Stimulated activated CD8-positive, alpha-beta memory T cell treated with anti-CD3 and anti-CD28 coated beads, Interleukin-12 subunit alpha, Interleukin-12 subunit beta, amount 100 ng/mL, for 24 hours (primary cell): ENCODE measurements around the gene SKOR2.

Experiments
- DNase-seq: peaks from one replicate; pipeline ENCODE4 v3.0.0-alpha.2; 2020; ENCODE audit errors: extremely low read depth

The SKOR2 gene, protein sequence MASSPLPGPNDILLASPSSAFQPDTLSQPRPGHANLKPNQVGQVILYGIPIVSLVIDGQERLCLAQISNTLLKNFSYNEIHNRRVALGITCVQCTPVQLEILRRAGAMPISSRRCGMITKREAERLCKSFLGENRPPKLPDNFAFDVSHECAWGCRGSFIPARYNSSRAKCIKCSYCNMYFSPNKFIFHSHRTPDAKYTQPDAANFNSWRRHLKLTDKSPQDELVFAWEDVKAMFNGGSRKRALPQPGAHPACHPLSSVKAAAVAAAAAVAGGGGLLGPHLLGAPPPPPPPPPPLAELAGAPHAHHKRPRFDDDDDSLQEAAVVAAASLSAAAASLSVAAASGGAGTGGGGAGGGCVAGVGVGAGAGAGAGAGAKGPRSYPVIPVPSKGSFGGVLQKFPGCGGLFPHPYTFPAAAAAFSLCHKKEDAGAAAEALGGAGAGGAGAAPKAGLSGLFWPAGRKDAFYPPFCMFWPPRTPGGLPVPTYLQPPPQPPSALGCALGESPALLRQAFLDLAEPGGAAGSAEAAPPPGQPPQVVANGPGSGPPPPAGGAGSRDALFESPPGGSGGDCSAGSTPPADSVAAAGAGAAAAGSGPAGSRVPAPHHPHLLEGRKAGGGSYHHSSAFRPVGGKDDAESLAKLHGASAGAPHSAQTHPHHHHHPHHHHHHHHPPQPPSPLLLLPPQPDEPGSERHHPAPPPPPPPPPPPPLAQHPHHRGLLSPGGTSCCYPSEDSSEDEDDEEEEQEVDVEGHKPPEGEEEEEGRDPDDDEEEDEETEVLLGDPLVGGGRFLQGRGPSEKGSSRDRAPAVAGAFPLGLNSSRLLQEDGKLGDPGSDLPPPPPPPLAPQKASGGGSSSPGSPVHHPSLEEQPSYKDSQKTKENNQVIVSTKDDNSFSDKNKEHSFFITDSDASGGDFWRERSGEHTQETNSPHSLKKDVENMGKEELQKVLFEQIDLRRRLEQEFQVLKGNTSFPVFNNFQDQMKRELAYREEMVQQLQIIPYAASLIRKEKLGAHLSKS

DNA sequence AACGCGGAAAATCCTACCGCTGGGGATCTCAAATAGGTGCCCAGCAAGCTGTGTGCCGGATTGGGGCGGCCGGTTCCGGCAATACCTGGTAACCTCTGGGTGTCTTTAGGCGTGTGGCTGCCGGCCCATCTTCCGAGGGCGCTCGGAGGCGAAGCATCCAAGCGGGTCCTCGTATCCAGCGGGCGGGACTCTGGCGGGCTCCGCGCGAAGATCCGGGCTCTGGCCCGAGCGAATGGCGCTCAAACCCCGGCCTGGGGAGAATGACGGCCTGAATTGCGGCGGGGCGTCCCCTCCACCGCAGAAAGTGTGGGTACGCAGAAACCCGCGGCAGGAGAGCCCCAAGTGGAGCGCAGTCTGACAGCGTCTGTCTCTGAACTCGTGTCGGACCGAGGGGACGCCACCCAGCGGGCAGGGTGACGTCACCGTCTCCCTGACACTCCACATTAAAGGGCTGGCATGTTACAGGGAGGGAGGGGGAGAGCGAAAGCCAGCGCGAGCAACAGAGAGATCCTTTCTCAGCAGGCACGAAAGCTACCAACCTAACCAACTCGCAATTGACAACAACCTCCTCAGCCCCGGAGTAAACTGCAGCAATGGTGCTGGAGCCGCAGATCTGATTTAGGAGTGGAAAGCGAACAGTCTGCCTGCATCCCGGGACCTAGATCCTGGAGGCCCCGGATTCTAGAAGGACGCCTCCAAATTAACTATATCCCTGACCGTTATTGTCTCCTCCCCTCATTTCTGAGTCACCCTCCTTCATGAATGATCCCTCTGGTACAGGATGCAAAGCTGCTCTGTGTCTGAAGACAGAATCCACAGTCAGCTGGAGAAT lies at the start of gene SKOR2:
TSS of gene SKOR2 (minus strand) at position 372 of the 832 bp plus-strand sequence. CDS start 2,477 bp downstream, outside the sequence.
- no peak for DNase-seq

DNA sequence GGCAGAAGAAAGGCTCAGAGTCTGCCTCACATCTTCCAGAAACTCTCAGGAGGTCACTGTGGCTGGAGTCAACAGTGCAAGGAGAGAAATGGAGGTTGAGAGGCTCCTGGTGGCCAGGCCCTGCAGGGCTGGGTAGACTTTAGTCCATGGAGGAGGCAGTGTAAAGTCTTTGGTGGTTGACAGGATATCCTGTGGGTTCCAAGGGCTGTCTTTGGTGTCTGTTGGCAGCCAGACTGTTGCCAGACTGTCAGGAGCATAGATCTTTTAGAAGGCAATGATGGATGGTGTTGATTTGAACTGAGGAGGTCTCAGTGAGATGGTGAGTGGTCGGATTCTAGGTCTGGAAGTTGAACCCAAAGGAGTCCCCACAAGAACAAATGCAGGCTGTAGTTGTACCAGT lies 45.0 kb upstream of the SKOR2 start:
- DNase-seq: no peak

DNA sequence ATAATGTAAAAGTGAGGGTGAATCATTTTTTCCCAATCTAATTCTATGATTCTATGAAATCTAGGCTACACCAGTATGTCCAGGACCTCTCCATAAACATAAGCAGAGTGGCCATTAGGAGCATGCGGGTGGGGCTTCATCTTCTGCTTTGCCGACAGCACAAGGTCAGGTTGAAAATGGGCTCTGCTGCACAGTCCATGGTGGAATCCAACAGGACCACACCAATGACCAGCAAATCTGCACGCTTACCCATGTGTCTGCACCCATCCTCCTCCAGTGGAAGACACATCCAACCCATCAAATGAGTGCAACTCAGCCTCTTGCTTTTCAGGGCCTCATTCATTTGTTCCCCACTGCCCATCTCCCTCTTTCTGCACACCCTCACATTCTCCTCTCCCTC lies 43.3 kb upstream of the SKOR2 start:
- DNase-seq: no peak

DNA sequence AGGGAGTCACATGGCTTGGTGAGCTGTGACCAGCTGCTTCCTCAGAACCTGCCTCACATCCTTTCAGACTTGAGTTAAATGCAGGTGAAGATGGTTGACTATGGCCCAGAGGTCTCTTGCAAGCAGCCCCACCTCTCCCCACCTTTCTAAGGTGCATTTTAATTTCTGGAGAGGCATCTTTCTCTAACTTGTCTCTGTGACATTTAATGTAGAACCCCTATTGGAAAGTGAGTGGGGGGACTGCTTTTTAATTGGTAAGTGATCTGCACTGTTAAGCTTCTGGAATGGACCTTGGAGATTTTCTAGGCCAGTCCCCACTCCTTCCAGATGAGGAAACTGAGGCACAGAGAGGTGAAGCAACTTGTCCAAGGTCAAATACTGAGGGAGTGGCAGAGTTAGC lies 37.3 kb upstream of the SKOR2 start:
- DNase-seq: no peak

DNA sequence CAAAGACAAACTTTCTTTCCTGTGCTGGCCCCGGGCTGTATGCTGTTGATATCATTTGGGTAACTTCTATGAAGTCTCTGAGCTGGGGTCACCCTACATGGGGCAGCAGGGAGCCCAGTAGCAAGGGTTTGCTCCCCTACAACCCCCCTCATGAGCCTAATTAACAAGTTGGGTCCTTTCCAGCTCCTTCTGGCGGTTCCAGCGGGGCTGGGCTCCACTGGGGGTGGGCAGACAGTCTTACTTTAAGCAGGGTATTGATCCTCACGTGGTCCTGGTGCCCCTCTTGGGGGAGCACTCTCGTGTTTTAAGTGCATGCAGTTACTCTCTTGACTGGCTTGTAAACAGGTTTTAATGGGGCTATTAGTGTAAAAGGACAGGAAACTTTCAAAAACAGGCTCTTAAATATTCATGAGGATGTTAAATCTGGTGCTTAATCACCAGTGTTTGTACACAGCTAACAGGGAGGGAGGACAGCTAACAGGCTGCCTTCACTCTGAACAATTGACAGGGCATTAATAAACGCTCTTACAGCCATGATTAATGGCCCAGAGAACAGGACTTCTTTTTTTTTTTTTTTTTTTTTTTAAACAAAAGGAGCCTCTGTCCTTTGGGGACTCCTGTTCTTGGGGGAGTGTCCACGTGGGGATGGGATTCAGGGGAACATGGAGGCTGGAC lies 36.6 kb upstream of the SKOR2 start:
- DNase-seq: no peak

DNA sequence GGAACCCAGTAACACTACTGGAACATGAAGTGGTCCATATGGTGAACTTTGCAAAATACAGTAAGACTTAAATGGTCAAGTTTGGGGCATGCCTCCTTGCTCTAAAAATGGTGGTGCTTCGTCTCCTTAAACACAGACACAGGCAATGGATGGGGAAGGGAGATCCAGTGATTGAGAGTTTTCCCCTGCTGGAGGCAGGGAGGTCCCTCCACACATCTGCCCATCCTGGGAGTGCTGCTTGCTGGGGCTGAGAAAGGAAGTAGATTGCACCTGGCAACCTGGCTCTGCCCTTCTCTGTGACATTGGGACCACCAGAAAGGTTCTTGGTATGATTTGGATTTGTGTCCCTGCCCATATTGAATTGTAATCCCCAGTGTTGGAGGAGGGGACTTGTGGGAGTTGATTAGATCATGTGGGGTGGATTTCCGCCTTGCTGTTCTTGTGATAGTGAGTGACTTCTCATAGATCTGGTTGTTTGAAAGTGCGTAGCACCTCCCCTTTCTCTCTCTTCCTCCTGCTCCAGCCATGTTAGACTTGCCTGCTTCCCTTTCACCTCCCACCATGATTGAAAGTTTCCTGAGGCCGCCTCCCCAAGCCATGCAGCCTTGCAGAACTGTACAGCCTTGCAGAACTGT lies 35.4 kb upstream of the SKOR2 start:
- DNase-seq: no peak

DNA sequence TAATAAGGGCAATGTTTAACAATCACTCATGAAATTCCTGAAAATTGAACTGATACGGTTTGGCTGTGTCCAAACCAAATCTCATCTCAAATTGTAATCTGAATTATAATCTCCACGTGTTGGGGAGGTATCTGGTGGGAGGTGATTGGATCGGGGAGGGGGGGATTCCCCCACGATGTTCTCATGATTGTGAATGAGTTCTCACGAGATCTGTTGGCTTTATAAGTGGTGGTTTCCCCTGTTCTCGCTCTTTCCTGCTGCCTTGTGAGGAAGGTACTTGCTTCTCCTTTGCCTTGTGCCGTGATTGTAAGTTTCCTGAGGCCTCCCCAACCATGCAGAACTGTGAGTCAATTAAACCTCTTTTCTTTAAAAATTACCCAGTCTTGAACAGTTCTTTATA lies 34.0 kb upstream of the SKOR2 start:
- no peak for DNase-seq

DNA sequence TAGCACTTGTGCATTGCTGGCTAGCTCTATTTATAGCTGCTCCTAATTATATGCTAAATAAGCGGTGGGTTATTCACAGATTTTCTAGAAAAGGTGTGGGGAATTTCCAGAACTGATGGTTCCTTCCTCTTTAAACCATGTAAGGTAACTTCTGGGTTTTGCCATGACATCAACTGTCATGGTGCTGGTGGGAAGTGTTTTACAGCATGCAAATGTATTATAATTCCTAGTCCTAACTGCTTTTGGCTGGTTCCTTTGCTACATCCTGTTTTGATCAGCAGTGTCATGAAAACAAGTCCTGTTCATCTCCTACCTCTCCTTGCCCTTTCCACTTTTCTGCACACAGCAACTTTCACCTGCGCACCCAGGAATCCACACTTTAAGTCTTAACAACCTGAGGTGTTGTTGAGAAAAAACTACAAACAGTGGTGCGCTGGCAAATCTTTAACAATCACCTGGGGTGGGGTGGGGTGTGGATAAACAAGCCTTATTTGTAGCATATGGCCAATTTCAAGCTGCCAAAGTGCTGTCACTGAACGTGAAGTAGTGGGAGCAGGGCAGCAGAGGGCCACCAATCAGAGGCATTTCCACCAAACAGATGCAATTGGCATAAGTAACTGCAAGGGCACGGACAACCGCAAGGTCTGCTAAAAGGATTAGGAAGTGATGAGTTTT lies 33.4 kb upstream of the SKOR2 start:
- DNase-seq: no peak

DNA sequence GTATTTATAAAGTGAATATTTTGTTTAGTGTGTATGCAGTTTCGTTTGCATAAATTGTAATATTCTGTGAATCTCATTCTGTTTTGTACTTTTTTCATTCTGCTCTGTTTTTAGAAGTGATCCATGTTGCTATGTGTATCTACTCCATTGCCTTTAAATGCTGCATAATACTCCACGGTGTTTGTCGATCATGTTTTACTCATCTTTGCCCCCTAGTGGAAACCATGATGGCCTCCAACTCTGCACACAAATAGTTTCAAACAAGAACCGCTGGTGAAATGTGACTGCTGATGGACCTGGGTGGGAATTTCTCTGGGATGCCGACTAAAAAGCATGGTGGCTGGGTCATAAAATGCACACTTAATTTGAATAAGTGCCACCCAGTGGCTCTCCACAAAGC lies 32.0 kb upstream of the SKOR2 start:
- no peak for DNase-seq

DNA sequence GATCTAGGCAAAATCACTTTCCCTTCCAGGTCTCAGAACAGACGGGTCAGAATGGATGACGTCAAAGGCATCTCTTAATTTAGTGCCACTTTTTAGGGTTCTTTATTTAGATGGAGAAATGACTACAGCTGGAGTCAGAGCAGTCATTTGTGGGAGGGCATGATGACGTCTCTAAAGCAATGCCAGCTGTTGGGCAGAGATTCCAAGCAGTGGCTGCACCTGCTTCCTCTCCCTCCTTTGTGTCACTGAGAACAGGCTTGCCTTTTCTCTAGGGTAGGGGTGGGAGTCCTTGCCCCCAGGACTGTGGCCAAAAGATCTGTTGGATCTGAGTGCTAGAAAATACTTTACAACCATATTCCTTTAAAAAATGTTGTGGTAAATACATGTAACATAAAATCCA lies 28.7 kb upstream of the SKOR2 start:
- DNase-seq: no peak

DNA sequence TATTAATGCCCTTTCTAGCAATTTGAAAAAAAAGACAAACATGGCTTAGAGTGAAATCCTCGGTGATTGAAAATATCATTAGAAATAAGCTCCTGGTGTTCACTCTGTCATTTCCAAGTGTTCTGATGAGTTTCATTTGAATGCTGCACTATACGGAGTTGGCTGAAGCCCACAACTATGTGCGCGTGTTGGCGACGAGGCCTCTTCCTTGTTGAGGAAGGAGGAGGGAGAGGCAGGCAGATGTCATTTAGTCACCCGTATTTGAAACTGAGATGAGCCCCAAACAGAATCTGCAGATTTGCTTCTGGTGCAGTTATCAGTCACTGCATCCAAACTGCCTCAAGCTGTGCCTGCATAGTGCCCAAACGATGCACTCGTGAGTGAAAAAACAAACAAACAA lies 23.5 kb upstream of the SKOR2 start:
- no peak for DNase-seq

DNA sequence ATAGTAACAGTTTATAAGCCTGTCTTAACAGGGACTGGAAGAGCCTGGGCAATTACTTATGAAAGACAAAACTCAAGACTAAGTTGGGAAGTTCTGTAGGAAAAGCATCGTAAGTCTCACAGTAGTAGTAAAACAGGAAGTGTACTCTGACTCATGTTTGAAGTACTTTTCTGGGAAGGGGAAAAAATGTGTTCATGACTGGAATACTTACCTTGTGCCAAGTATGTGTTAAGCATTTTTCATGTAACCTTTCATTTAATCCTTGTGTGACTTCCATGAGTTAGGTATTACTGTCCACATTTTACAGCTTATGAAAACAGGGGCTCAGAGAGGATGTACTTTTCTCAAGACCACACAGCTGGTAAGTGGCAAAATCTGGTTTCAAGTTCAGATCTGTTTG lies 13.7 kb upstream of the SKOR2 start:
- no peak for DNase-seq

DNA sequence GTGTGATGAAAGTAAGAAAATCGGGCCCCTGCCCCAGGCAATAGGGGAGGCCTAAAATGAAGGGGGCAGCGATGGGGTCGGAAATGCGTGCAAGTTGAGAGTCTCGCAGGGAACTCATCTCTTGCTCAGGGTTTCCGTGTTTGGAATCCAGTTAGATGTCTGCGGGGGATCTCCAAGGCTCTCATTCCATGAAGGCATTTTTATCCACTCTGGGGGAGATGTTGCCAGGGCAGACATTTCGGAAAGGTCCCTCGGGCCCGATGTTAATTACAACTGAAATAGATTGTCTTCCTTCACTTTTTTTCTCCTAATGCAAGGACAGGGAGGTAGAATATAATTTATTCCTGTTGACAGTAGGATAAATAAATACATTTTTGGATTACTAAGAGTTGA lies 12.8 kb upstream of the SKOR2 start:
- no peak for DNase-seq

DNA sequence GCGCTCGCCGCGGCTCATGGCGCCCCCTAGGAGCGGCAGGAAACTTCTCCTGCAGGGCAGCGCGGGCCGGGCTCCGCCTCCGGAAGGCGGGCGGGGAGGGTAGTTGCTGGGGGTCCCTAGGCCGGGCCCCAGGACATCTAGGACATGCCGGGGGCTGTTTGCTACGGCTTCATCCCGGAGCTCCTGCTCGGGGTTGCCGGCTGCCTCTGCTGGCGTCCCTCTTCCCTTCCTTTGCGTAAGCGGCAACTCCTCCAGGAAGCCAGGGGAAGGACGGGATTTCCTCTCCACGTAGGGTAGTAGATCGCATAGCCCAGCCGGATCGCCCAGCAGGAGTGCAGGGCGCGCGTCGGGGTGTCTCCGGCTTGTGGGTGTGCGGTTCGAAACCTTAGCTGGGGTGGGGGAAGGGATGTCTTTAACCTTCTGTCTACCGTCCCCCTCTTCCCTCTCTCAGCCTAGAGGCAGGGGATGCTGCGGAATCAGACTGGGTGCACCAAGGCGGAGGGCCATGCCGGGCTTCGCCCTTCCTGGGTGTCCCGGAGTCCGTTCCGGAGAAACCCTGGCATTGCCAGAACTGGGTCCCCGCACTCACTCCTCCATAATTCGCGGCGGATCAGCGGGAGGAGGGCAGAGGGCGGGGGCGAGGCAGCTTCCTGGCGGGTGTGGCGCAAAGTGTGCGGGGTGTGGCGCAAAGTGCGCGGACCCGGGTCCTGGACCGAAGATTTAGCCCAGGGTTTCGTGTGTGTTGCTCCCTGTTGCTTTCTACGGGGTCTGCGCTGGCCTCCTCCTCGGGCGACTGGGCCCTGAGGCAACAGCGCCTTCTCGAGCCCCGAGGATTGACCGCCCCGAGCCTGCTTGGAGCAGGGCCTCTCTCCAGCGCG lies 12.2 kb upstream of the SKOR2 start:
- no peak for DNase-seq

DNA sequence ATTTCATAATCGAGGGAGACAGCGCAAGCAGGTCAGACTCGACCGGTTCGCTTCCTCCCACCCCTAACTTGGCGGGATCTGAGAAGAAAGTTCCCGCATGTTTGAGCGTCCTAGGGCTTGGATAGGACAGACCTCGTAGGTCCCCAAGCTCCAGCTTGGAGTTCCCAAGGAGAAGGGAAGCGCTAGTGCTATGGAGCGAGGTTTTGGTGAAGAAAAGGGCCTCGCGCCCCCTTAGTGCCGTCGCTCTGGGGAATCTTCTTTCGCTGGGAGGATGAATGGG lies 11.6 kb upstream of the SKOR2 start:
- DNase-seq: no peak

DNA sequence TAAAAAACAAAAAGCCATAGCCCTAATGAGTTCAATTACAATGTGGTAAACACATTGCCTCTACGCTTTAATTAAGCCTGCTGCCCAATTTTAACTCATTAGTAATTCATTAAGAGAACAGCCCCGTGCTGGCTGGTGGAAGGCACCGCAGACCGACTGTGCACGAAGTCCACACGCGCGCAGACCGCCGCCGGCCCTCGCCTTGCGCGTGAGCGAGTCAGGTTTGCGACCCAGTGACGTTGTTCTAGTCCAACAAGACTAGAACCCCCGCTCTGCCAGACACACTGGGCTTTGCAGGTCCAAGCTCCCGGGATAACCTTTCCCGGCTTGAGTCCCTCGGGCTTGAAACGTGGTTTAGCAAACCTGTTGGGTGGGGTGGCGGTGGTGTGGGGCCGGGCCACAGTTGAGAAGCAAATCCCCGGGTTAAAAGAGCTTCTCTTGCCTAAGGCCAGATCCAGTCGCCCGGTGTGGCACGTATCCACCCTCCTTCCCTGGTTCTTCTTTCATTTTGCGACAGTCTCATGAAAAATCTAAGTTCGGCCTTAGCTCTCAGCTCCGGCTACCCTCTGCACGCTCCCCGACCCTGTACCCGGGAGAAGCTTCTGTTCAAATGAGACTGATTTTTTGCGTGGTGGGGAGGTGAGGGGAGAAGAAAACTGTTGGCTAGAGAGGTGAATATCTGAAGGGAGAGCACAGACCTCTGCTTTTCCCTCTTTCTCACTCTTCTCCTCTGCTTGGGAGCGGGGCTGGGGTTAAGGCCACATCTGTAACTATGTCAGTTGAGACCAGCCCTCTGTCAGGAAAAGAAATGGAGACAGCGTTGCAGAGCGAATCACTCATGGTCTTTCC lies 11.1 kb upstream of the SKOR2 start:
- no peak for DNase-seq

DNA sequence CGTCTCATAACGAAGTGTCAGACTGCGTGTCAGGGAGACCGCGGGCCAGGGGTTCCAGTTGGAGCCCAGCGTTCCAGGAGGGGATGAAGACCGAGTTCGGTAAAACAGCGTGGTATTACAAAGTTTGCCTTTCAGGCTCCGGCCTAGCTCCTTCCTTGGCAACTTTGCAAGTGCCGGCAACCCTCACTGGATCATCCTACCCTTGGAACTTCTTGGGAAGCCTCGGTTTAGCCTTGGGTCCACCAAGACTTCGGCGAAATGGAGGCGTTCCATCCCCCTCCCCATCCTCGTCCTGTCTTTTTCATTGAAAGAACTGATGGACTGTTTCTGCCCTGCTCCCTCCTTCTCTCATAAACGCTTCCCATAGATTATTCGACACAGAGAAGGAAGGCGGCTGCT lies 10.4 kb upstream of the SKOR2 start:
- DNase-seq: no peak

DNA sequence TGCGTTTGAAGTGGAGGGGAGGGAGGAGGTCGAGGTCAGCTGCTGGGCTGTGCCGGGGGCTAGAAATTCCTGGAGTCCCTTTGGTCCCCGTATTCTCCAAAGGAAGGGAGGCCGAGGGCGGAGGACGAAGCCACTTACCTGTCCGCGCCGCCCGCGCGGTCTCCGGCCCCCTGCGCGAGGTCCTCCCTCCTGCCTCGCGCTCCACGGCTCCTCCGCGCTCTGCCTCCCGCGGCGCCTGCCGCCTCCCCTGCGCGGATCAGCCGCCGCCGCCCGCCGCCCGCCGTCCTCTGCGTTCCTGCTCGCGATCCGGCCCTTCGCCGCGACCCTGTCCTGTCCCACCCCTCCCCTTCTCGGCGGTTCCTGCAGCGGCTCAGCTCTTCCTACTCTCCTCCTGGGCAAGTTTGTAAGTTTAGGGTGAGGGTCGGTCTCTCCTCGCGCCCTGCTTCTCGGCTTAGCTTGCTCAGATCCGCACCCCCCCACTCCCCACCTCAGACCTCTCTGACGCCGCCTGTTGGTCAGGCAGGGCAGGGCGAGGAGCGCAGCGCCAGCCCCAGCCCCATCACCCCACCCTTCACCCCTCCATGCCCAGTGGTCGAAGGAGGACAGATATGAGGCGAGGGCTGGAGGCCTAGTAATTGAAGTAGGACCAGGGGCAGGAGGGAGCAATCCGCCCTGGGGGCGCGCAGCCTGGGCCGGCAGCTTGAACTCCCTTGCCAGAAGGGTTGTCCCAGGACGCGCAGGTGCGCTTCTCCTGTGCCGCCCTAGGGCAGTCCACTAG lies 9.7 kb upstream of the SKOR2 start:
- DNase-seq: no peak
